NB4 (cell line): ENCODE results near the gene SFXN5.

ENCODE experiments used
- DNase-seq: peaks from one replicate; pipeline ENCODE4 v3.0.0; 2010; ENCODE audit warnings: low read depth
- H3K4me3 ChIP-seq: one replicate; pipeline ENCODE4 v1.5.1; 2011; ENCODE audit warnings: mild to moderate bottlenecking, low read depth, low read length, moderate library complexity
- CTCF ChIP-seq: IDR thresholded peaks from one replicate; pipeline ENCODE4 v1.5.1; 2012; ENCODE audit warnings: low read depth, low read length
- MAX ChIP-seq: IDR thresholded peaks from 2 replicates; pipeline ENCODE4 v1.6.1; 2011; ENCODE audit warnings: low read depth, low read length
- MYC ChIP-seq: IDR thresholded peaks from 2 replicates; pipeline ENCODE4 v1.6.1; 2011; ENCODE audit warnings: low read depth, low read length
- POLR2A ChIP-seq: IDR thresholded peaks from 2 replicates; pipeline ENCODE4 v1.6.1; 2011; ENCODE audit warnings: mild to moderate bottlenecking; ENCODE audit not compliant: insufficient read length; ENCODE audit errors: extremely low read depth

Gene SFXN5

GRCh38 chr2:72925328-72925943, 146.1 kb downstream of the SFXN5 start:
- no peak for TF ChIP-seq CTCF
- TF ChIP-seq MAX = no peak
- H3K4me3 ChIP-seq = no peak overlapping the region
- DNase-seq = no peak

DNA sequence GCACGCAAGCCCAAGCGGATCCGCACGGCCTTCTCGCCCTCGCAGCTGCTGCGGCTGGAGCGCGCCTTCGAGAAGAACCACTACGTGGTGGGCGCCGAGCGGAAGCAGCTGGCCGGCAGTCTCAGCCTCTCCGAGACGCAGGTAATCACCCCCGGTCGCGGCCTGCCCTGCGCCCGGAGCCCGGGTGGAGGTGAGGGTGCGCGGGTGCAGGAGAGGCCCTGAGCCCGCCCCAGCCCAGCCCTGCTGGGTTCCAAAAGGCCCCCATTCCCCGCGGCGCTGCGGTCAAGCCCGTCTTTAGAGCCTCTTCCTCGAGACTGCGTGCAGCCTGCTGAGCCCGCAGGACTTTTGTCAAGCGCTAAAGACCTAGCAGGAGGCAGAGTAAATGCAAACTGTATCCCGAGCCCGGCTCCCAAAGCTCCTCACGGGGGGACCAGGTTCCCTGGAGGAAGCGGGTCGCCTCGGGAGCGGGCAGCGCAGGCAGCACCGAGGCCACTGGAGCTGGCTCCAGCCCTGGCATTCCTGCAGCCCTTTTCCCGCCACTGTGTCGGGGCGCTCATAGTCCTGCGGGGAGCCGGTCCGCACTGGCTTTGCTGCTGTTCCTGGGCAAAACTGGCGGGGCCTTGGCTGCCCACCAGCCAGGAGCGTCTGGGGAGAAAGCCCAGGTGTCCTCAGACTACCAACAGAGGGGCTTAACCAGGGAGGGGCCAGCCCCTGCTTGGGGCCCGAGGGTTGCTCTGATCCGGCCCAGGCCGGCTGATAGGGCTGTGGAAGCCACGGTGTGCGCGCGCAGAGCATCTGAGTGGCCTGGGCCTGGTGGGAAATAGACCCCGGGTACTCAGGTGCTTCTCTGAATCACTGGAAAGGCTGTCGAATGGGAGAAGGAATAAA, 146.9 kb downstream of the SFXN5 start:
- no peak overlapping the region for H3K4me3 ChIP-seq
- peak; percentile 26 for DNase-seq
- TF ChIP-seq MAX (no peak), MYC (no peak), CTCF (no peak), POLR2A (no peak)

DNA sequence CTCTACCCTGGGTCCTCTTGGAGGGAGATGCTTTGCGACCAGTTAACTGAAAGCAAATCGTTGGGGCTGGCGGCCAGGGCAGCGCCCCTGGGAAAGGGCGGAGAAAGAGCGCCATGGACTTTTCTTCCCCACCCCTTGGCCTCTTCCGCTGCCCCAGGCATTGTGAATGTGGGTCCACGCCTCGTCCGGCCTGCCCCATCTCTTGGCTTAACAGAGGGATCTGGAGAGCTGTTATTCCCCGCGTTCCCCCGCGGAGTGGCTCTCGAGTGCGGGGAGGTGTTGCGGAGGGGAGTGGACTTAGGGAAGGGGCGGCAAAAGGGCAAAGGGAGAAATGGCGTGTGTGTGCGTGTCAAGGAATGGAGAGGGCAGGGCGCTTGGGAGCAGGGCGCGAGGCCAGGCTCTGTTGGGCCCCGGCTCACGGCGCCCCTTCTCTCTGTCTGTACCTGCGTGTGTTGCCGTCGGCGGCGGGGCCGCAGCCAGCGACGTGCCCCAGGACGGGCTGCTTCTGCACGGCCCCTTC, 147.6 kb downstream of the SFXN5 start:
- H3K4me3 ChIP-seq = no peak overlapping the region
- no peak for TF ChIP-seq MAX
- no peak for TF ChIP-seq MYC
- no peak for TF ChIP-seq CTCF
- DNase-seq = no peak

DNA sequence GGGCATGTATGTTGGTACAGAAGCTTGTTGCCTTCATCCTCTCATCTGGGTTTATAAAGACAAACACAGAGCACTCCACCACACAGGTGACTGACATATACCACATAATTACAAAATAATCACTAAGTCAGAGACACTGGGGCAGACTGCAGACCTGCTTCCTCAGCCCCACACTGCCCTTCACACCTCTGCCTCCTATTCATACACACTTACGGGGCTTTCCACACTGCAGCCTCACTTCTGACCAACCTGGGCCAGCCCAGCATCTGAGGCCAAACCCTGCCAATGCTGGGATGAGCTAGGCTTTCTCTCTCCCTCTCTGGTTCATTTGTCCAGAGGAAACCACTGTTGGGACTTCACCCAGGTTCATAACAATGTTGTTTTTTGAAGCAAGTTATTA, 149.7 kb downstream of the SFXN5 start:
- TF ChIP-seq POLR2A = no peak
- no peak for TF ChIP-seq MYC
- TF ChIP-seq MAX = no peak
- no peak for TF ChIP-seq CTCF
- no peak for DNase-seq

GRCh38 chr2:72921088-72921851, 150.2 kb downstream of the SFXN5 start:
- no peak for DNase-seq
- TF ChIP-seq CTCF (no peak), MYC (no peak), MAX (no peak), POLR2A (no peak)
- no peak overlapping the region for H3K4me3 ChIP-seq

More for the DNA sequence above, 149.7 kb downstream of the SFXN5 start:
- no peak overlapping the region for H3K4me3 ChIP-seq
